Measurements from ENCODE around the gene ARF6.

The ARF6 gene

GRCh38 chr14:49940808-49941421, 48.0 kb downstream of the ARF6 start:
- DNase-seq (ENCODE audit: low read depth in 2 of 2), result no peak

- DNase-seq (ENCODE audit: low read depth in 2 of 2), result no peak
These were observed 49.2 kb downstream of the ARF6 start for GRCh38 chr14:49942090-49942489.

GRCh38 chr14:49944501-49944900, 51.6 kb downstream of the ARF6 start:
- DNase-seq (ENCODE audit: low read depth in 2 of 2), result no peak

- no peak for DNase-seq (ENCODE audit: low read depth in 2 of 2)
These were observed 52.8 kb downstream of the ARF6 start for GRCh38 chr14:49945448-49946319.

Measured in stimulated activated CD4-positive, alpha-beta T cell treated with anti-CD3 and anti-CD28 coated beads, Interleukin-1b, Interleukin-23, amount 100 ng/mL, for 1 hour (primary cell).